SK-N-SH (cell line): ENCODE measurements around the gene SRA1. TPM values are rescaled to one million over a fixed set of nuclear protein-coding genes. Genes with fewer than 3 reads are reported as not detected.

Experiments used
- CTCF ChIA-PET: fragments of 300-600, 350-600 bp; formaldehyde crosslinking; extraction: SDS; loops from one replicate; lab custom pipeline; 2021; lab: Yijun Ruan, JAX
- POLR2A ChIA-PET: fragments of 350-600 bp; sonication (Branson Sonifier 250); formaldehyde crosslinking; extraction: SDS; loops from one replicate; lab custom pipeline; 2020; ENCODE audit warnings: antibody characterized with exemption, inconsistent platforms; lab: Yijun Ruan, JAX
- DNase-seq: peaks from one replicate; pipeline ENCODE4 v3.0.0; 2012
- H2AFZ ChIP-seq: fragments of 200-600 bp; sonication (generic); 2 replicates; pipeline ENCODE4 v1.8.1; 2016; ENCODE audit warnings: antibody characterized with exemption, mild to moderate bottlenecking, low read depth
- H3F3A ChIP-seq: fragments of 200-600 bp; sonication (generic); replicated peaks from 2 replicates; pipeline ENCODE3; 2016; ENCODE audit warnings: antibody characterized with exemption, mild to moderate bottlenecking; ENCODE audit not compliant: insufficient read depth
- H3K27ac ChIP-seq, 2 experiments: fragments of 200-500 bp in 1 of 2; fragments of 200-600 bp in 1 of 2; sonication (Bioruptor generic) in 1 of 2; sonication (generic), shearing (Covaris generic) in 1 of 2; 2 replicates each; pipeline versions ENCODE4 v1.5.1 to v1.6.1; 2014 to 2016; ENCODE audit warnings: low read depth in 2 of 2, inconsistent platforms in 1 of 2, low read length in 1 of 2, mild to moderate bottlenecking in 1 of 2, mixed read lengths in 1 of 2
- H3K27me3 ChIP-seq: fragments of 200-600 bp; sonication (generic), shearing (Covaris generic); 2 replicates; pipeline ENCODE4 v1.6.1; 2016; ENCODE audit warnings: mixed run types; ENCODE audit not compliant: insufficient read depth
- H3K36me3 ChIP-seq, 2 experiments: fragments of 200-500 bp in 1 of 2; fragments of 200-600 bp in 1 of 2; sonication (Bioruptor generic) in 1 of 2; sonication (generic) in 1 of 2; replicated peaks in 1 of 2; 2 replicates each; pipeline versions ENCODE3 to v1.5.1; 2014 to 2016; ENCODE audit warnings: low read length in 1 of 2, mild to moderate bottlenecking in 1 of 2; ENCODE audit not compliant: insufficient read depth in 2 of 2, control insufficient read depth in 1 of 2
- H3K4me1 ChIP-seq, 2 experiments: fragments of 200-500 bp in 1 of 2; fragments of 200-600 bp in 1 of 2; sonication (Bioruptor generic) in 1 of 2; sonication (generic), shearing (Covaris generic) in 1 of 2; 2 replicates each; pipeline versions ENCODE4 v1.5.1 to v1.6.1; 2014 to 2016; ENCODE audit warnings: low read depth in 1 of 2, low read length in 1 of 2, mixed run types in 1 of 2; ENCODE audit not compliant: insufficient read depth in 2 of 2, control insufficient read depth in 1 of 2
- H3K4me2 ChIP-seq: fragments of 200-600 bp; sonication (generic), shearing (Covaris generic); 2 replicates; pipeline ENCODE4 v1.6.1; 2017; ENCODE audit warnings: mixed run types
- H3K4me3 ChIP-seq, 2 experiments: fragments of 200-500 bp in 1 of 2; fragments of 200-600 bp in 1 of 2; sonication (Bioruptor generic) in 1 of 2; sonication (generic), shearing (Covaris generic) in 1 of 2; 2 replicates each; pipeline versions ENCODE4 v1.5.1 to v1.8.1; 2014 to 2016; ENCODE audit warnings: low read depth in 2 of 2, inconsistent platforms in 1 of 2, low read length in 1 of 2, mild to moderate bottlenecking in 1 of 2, mixed read lengths in 1 of 2, moderate library complexity in 1 of 2
- H3K79me2 ChIP-seq: fragments of 200-600 bp; sonication (generic); 2 replicates; pipeline ENCODE4 v1.8.1; 2017; ENCODE audit warnings: mild to moderate bottlenecking; ENCODE audit not compliant: insufficient read depth
- H3K9ac ChIP-seq: fragments of 200-600 bp; sonication (generic); 2 replicates; pipeline ENCODE4 v1.6.1; 2017; ENCODE audit warnings: mixed run types
- H3K9me2 ChIP-seq: fragments of 200-600 bp; sonication (generic); 2 replicates; pipeline ENCODE4 v1.6.1; 2017; ENCODE audit warnings: mixed run types
- H3K9me3 ChIP-seq: fragments of 200-600 bp; sonication (generic); 2 replicates; pipeline ENCODE4 v1.6.1; 2017; ENCODE audit warnings: mixed run types, mild to moderate bottlenecking, moderate library complexity
- H4K20me1 ChIP-seq: fragments of 200-600 bp; sonication (generic); 2 replicates; pipeline ENCODE4 v1.6.1; 2017; ENCODE audit warnings: mild to moderate bottlenecking, mixed run types; ENCODE audit not compliant: insufficient read depth
- CHD2 ChIP-seq: fragments of 150-350 bp; IDR thresholded peaks from 2 replicates; pipeline ENCODE4 v1.6.1; 2018; ENCODE audit warnings: low read length; ENCODE audit not compliant: partially characterized antibody
- EP300 ChIP-seq, 2 experiments: IDR thresholded peaks; 2 replicates each; pipeline versions ENCODE4 v1.4.0 to v1.6.1; 2012; ENCODE audit warnings: borderline replicate concordance in 1 of 2, low read depth in 1 of 2, low read length in 1 of 2
- FOSL2 ChIP-seq: IDR thresholded peaks from 2 replicates; pipeline ENCODE4 v1.4.0; 2012; ENCODE audit warnings: low read depth, mild to moderate bottlenecking, moderate library complexity, borderline replicate concordance
- FOXJ3 ChIP-seq: sonication (generic); formaldehyde crosslinking; IDR thresholded peaks from 2 replicates; pipeline ENCODE4 v1.5.1; 2020; ENCODE audit warnings: mild to moderate bottlenecking, missing genetic modification reagents
- FOXM1 ChIP-seq: IDR thresholded peaks from 2 replicates; pipeline ENCODE4 v1.4.0; 2012; ENCODE audit warnings: low read depth, mild to moderate bottlenecking
- GABPA ChIP-seq: IDR thresholded peaks from 2 replicates; pipeline ENCODE4 v1.4.0; 2012; ENCODE audit warnings: low read depth, mild to moderate bottlenecking
- GATA2 ChIP-seq: sonication (generic); formaldehyde crosslinking; IDR thresholded peaks from 2 replicates; pipeline ENCODE4 v1.5.0; 2020; ENCODE audit warnings: mild to moderate bottlenecking, missing genetic modification reagents
- MXI1 ChIP-seq: IDR thresholded peaks from 2 replicates; pipeline ENCODE4 v1.6.1; 2012; ENCODE audit warnings: mild to moderate bottlenecking, low read depth, low read length, improper control_type of control experiment
- PBX3 ChIP-seq: IDR thresholded peaks from 2 replicates; pipeline ENCODE4; 2012
- RAD21 ChIP-seq: IDR thresholded peaks from 2 replicates; pipeline ENCODE4 v1.6.1; 2012; ENCODE audit warnings: mild to moderate bottlenecking, low read length
- REST ChIP-seq: IDR thresholded peaks from 2 replicates; pipeline ENCODE4 v1.6.1; 2012; ENCODE audit warnings: mild to moderate bottlenecking, low read depth, low read length, moderate library complexity
- RXRA ChIP-seq: IDR thresholded peaks from 2 replicates; pipeline ENCODE4 v1.4.0; 2012; ENCODE audit warnings: low read depth, mild to moderate bottlenecking, borderline replicate concordance
- TAF1 ChIP-seq: IDR thresholded peaks from 2 replicates; pipeline ENCODE4 v1.6.1; 2012; ENCODE audit warnings: low read depth, mild to moderate bottlenecking, low read length, moderate library complexity, borderline replicate concordance
- TCF12 ChIP-seq: IDR thresholded peaks from 2 replicates; pipeline ENCODE4 v1.4.0; 2012
- USF1 ChIP-seq: IDR thresholded peaks from 2 replicates; pipeline ENCODE4 v1.4.0; 2012; ENCODE audit warnings: low read depth, borderline replicate concordance
- YY1 ChIP-seq: IDR thresholded peaks from 2 replicates; pipeline ENCODE4 v1.4.0; 2012; ENCODE audit warnings: low read depth, mild to moderate bottlenecking
- ZBTB33 ChIP-seq: IDR thresholded peaks from 2 replicates; pipeline ENCODE4 v1.4.0; 2012; ENCODE audit warnings: low read depth, borderline replicate concordance
- WGBS: methylation state at CpG from one replicate; pipeline ENCODE4 v1.1.6; 2017; ENCODE audit warnings: low lambda C conversion rate; 5-methylcytosine and 5-hydroxymethylcytosine counted together
- polyA plus RNA-seq, 3 experiments: library from polyadenylated mRNA; depleted of rRNA; stranded (reverse); fragments of >200 nt; gene quantifications; 2 replicates each; pipeline ENCODE4 v1.2.3, GENCODE V29; 2012

Gene SRA1
- polyA plus RNA-seq, 1 of the 3 experiments (the other 2 are of a cell fraction), result 35.9 TPM

- H3K9ac ChIP-seq, result no peak overlapping the region
- H4K20me1 ChIP-seq, result no peaks in the 10 kb centered on the region
- no peaks in the 10 kb centered on the region for H3K79me2 ChIP-seq
- H3K4me3 ChIP-seq, result no peak overlapping the region
- ChIA-PET CTCF (no interaction called here), POLR2A (no interaction called here)
- TF ChIP-seq RXRA (no peak), MXI1 (no peak), FOXM1 (no peak), EP300 (IDR thresholded peaks at IDR 0.05; ENCODE audit: borderline replicate concordance in 1 of 2, low read depth in 1 of 2, low read length in 1 of 2) (no peak), TAF1 (no peak), RAD21 (no peak), FOSL2 (no peak), GABPA (no peak), ZBTB33 (no peak), YY1 (no peak), USF1 (no peak), REST (no peak), PBX3 (no peak), TCF12 (no peak), GATA2 (CRISPR knock-in tag) (no peak), CHD2 (no peak), FOXJ3 (CRISPR knock-in tag) (no peak)
- no peak overlapping the region for H2AFZ ChIP-seq
- no peaks in the 10 kb centered on the region for H3K36me3 ChIP-seq
- no peaks in the 10 kb centered on the region for H3K4me1 ChIP-seq
- 56% methylated on average over 2 of the region's 2 CpGs for WGBS
- H3K27ac ChIP-seq, result no peak overlapping the region
- H3K27me3 ChIP-seq, result no peaks in the 10 kb centered on the region
- H3K4me2 ChIP-seq, result no peak overlapping the region
- no peaks in the 10 kb centered on the region for H3K9me3 ChIP-seq
- H3K9me2 ChIP-seq, result no peaks in the 10 kb centered on the region
- H3F3A ChIP-seq, result no peaks in the 10 kb centered on the region
- DNase-seq, result no peak
Observed at GRCh38 chr5:140607031-140607430, 49.8 kb upstream of the SRA1 start.
